Left renal cortex interstitium (tissue), 4 donors: ENCODE data around the gene CLDN14. TPM values are rescaled to one million over a fixed set of nuclear protein-coding genes. Genes with fewer than 3 reads are reported as not detected.

Experiments
- DNase-seq, 4 donors: peaks; one replicate each; pipeline ENCODE4 v3.0.0-alpha.2; 2013; ENCODE audit warnings: low read depth in 4 of 4, low spot score in 2 of 4, missing footprints in 1 of 4
- polyA plus RNA-seq, 4 donors: library from polyadenylated mRNA; unstranded; fragments of 120-200 nt; gene quantifications; one replicate each; pipeline ENCODE4 v1.2.1, GENCODE V29; 2013; ENCODE audit not compliant: insufficient read length in 4 of 4

CLDN14 gene
- polyA plus RNA-seq, 4 donors = 2.5 to 5.2 (median 4.7) TPM

- DNase-seq = no peak
Observed at GRCh38 chr21:36412916-36413315, 67.0 kb downstream of the CLDN14 start.

GRCh38 chr21:36411301-36411700 lies 68.6 kb downstream of the CLDN14 start:
- no peak for DNase-seq

Other genes starting within 250 kb of the CLDN14 start
- 10 to 100 TPM; 29.1 to 45.4 (median 38.7) TPM for gene MORC3, start 159.9 kb downstream of the CLDN14 start, polyA plus RNA-seq
- gene CHAF1B, start 94.7 kb downstream of the CLDN14 start, polyA plus RNA-seq = 1 to 10 TPM; 6.4 to 9.7 (median 8.9) TPM
- 10 to 100 TPM; 18.3 to 31.7 (median 26.4) TPM for gene SIM2, start 219.0 kb upstream of the CLDN14 start, polyA plus RNA-seq